Neural progenitor cell (in vitro differentiated cells): ENCODE measurements around the gene TRMT61A. TPM values are rescaled to one million over a fixed set of nuclear protein-coding genes. Genes with fewer than 3 reads are reported as not detected.

Experiments used
- DNase-seq: peaks from one replicate; pipeline ENCODE4 v3.0.0-alpha.2; 2016; ENCODE audit warnings: low spot score
- H2AFZ ChIP-seq: fragments of 200-600 bp; sonication (generic); replicated peaks from 2 replicates; pipeline ENCODE4 v1.6.1; 2016; ENCODE audit warnings: antibody characterized with exemption
- H3F3A ChIP-seq: fragments of 200-600 bp; sonication (generic); 2 replicates; pipeline ENCODE4 v1.6.1; 2016; ENCODE audit warnings: antibody characterized with exemption, low read depth
- H3K27ac ChIP-seq: fragments of 200-600 bp; sonication (generic); 2 replicates; pipeline ENCODE4 v1.5.1; 2016; ENCODE audit warnings: mild to moderate bottlenecking
- H3K27me3 ChIP-seq: fragments of 200-600 bp; sonication (generic); 2 replicates; pipeline ENCODE4 v1.6.1; 2016; ENCODE audit warnings: mild to moderate bottlenecking, moderate library complexity
- H3K36me3 ChIP-seq: fragments of 200-600 bp; sonication (generic); 2 replicates; pipeline ENCODE4 v1.5.1; 2016
- H3K4me1 ChIP-seq: fragments of 200-600 bp; sonication (generic); 2 replicates; pipeline ENCODE4 v1.6.1; 2016; ENCODE audit warnings: mixed run types
- H3K4me2 ChIP-seq: fragments of 200-600 bp; sonication (generic); 2 replicates; pipeline ENCODE4 v1.6.1; 2016
- H3K4me3 ChIP-seq: fragments of 200-600 bp; sonication (generic); 2 replicates; pipeline ENCODE4 v1.5.1; 2016
- H3K79me2 ChIP-seq: fragments of 200-600 bp; sonication (generic); 2 replicates; pipeline ENCODE4 v1.6.1; 2016; ENCODE audit warnings: low read depth
- H3K9ac ChIP-seq: fragments of 200-600 bp; sonication (generic); 2 replicates; pipeline ENCODE4 v1.6.1; 2016
- H3K9me3 ChIP-seq: fragments of 200-600 bp; sonication (generic); 2 replicates; pipeline ENCODE4 v1.5.1; 2016; ENCODE audit warnings: low read depth
- H4K20me1 ChIP-seq: fragments of 200-600 bp; sonication (generic); 2 replicates; pipeline ENCODE4 v1.6.1; 2016; ENCODE audit warnings: low read depth
- H3K27ac Mint-ChIP-seq: 3 replicates; pipeline ENCODE4 v1.8.0; 2021; ENCODE audit warnings: mixed read lengths
- H3K27me3 Mint-ChIP-seq: 2 replicates; pipeline ENCODE4 v1.8.0; 2022; ENCODE audit warnings: low read depth, mild to moderate bottlenecking, inconsistent platforms, moderate library complexity, mixed read lengths; ENCODE audit not compliant: insufficient read depth
- H3K36me3 Mint-ChIP-seq: 3 replicates; pipeline ENCODE4 v1.8.0; 2021; ENCODE audit warnings: mixed read lengths
- H3K4me1 Mint-ChIP-seq: 3 replicates; pipeline ENCODE4 v1.8.0; 2021; ENCODE audit warnings: mixed read lengths
- H3K4me3 Mint-ChIP-seq: 3 replicates; pipeline ENCODE4 v1.8.0; 2021; ENCODE audit warnings: mild to moderate bottlenecking, moderate library complexity, mixed read lengths
- H3K9me3 Mint-ChIP-seq: 3 replicates; pipeline ENCODE4 v1.8.0; 2020; ENCODE audit warnings: mixed read lengths
- EZH2 ChIP-seq: fragments of 200-600 bp; sonication (generic); IDR thresholded peaks from 2 replicates; pipeline ENCODE4 v1.6.1; 2017; ENCODE audit warnings: antibody characterized with exemption, mild to moderate bottlenecking, moderate library complexity
- EZH2phosphoT487 ChIP-seq: fragments of 200-600 bp; sonication (generic); IDR thresholded peaks from 2 replicates; pipeline ENCODE4 v1.6.1; 2017; ENCODE audit warnings: antibody characterized with exemption
- total RNA-seq: library from RNA; depleted of rRNA; stranded (reverse); fragments of >200 nt; gene quantifications from 2 replicates; pipeline ENCODE4 v1.2.3, GENCODE V29; 2015; ENCODE audit warnings: low replicate concordance
- TF ChIP-seq, protein P1 (sequence below): fragments of 200-600 bp; sonication (generic); IDR thresholded peaks from 2 replicates; pipeline ENCODE4 v1.5.1; 2017; ENCODE audit warnings: antibody characterized with exemption, mild to moderate bottlenecking

Gene TRMT61A
- total RNA-seq = 1.2 and 5.6 TPM in 2 replicates

GRCh38 chr14:103528587-103529382 lies at the start of gene TRMT61A:
Gene TRMT61A, plus strand, starts transcription at chr14:103529196. Its CDS starts 783 bp downstream, at chr14:103529979.
- TF ChIP-seq, protein P1, sequence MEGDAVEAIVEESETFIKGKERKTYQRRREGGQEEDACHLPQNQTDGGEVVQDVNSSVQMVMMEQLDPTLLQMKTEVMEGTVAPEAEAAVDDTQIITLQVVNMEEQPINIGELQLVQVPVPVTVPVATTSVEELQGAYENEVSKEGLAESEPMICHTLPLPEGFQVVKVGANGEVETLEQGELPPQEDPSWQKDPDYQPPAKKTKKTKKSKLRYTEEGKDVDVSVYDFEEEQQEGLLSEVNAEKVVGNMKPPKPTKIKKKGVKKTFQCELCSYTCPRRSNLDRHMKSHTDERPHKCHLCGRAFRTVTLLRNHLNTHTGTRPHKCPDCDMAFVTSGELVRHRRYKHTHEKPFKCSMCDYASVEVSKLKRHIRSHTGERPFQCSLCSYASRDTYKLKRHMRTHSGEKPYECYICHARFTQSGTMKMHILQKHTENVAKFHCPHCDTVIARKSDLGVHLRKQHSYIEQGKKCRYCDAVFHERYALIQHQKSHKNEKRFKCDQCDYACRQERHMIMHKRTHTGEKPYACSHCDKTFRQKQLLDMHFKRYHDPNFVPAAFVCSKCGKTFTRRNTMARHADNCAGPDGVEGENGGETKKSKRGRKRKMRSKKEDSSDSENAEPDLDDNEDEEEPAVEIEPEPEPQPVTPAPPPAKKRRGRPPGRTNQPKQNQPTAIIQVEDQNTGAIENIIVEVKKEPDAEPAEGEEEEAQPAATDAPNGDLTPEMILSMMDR = no peak
- Histone ChIP-seq H3K36me3 (no peaks in the 10 kb centered on the region), H3K27ac (no peak within 1 kb of the TSS), H3K9me3 (no peaks in the 10 kb centered on the region), H3K27me3 (peaks cover 11% of the 10 kb centered on the region), H3K4me3 (peak within 1 kb of the TSS; percentile 88), H4K20me1 (peaks cover 28% of the 10 kb centered on the region), H2AFZ (peak within 1 kb of the TSS; percentile 60), H3K79me2 (peaks cover 17% of the 10 kb centered on the region), H3K4me2 (peak within 1 kb of the TSS; percentile 93), H3K4me1 (peaks cover 22% of the 10 kb centered on the region), H3F3A (peaks cover 8% of the 10 kb centered on the region), H3K9ac (peak within 1 kb of the TSS; percentile 38)
- Mint-ChIP-seq H3K4me1 (peaks cover 45% of the 10 kb centered on the region), H3K4me3 (peak within 1 kb of the TSS; percentile 96), H3K9me3 (no peaks in the 10 kb centered on the region), H3K27ac (peak within 1 kb of the TSS; percentile 97), H3K36me3 (no peaks in the 10 kb centered on the region), H3K27me3 (peaks cover 7% of the 10 kb centered on the region)
- peak; percentile 93 for DNase-seq

GRCh38 chr14:103480595-103480994 lies 48.4 kb upstream of the TRMT61A start:
- peaks cover 33% of the 10 kb centered on the region for H3K36me3 Mint-ChIP-seq
- Histone ChIP-seq H3K4me2 (no peak overlapping the region), H3K27ac (no peak overlapping the region), H3K79me2 (no peaks in the 10 kb centered on the region), H4K20me1 (no peaks in the 10 kb centered on the region), H3K9ac (no peak overlapping the region), H3K4me1 (no peaks in the 10 kb centered on the region), H3K27me3 (no peaks in the 10 kb centered on the region), H2AFZ (no peak overlapping the region), H3K4me3 (no peak overlapping the region), H3F3A (peaks cover 5% of the 10 kb centered on the region), H3K36me3 (peaks cover 19% of the 10 kb centered on the region), H3K9me3 (no peaks in the 10 kb centered on the region)
- no peak overlapping the region for H3K4me3 Mint-ChIP-seq
- H3K27me3 Mint-ChIP-seq = no peaks in the 10 kb centered on the region
- no peak for DNase-seq
- H3K4me1 Mint-ChIP-seq = no peaks in the 10 kb centered on the region
- H3K9me3 Mint-ChIP-seq = no peaks in the 10 kb centered on the region
- H3K27ac Mint-ChIP-seq = no peak overlapping the region
- TF ChIP-seq EZH2 (no peak), EZH2phosphoT487 (no peak)

DNA sequence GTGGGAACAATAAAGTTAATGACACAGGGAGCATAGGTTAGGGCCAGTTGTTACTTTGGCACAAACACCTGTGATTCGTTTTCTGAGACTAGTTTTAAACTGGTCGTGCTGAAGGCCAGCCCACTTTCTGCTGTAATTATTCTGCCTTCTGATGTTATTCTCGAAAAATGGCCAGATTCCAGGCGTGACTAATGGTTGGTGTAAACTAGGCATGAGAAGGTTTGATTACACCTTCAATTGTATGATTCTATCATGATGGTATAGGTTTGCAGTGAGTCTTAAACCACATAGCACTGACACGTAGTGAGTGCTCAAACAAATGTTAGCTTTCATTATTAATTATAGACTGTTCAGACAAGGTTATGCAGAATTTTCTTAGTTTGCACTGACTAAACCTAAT lies 45.4 kb upstream of the TRMT61A start:
- no peak overlapping the region for H3K4me2 ChIP-seq
- H3K36me3 Mint-ChIP-seq = peaks cover 29% of the 10 kb centered on the region
- H3K27ac ChIP-seq = no peak overlapping the region
- no peak overlapping the region for H3K27ac Mint-ChIP-seq
- H3K27me3 Mint-ChIP-seq = peaks cover 4% of the 10 kb centered on the region
- no peak for DNase-seq
- no peaks in the 10 kb centered on the region for H4K20me1 ChIP-seq
- no peaks in the 10 kb centered on the region for H3K27me3 ChIP-seq
- H3K9me3 Mint-ChIP-seq = no peaks in the 10 kb centered on the region
- H3K9ac ChIP-seq = no peak overlapping the region
- peaks cover 11% of the 10 kb centered on the region for H3K4me1 Mint-ChIP-seq
- no peak overlapping the region for H3K4me3 Mint-ChIP-seq
- no peaks in the 10 kb centered on the region for H3K9me3 ChIP-seq
- peaks cover 13% of the 10 kb centered on the region for H3K36me3 ChIP-seq
- TF ChIP-seq, protein P1 = no peak
- TF ChIP-seq EZH2phosphoT487 = no peak
- no peak for TF ChIP-seq EZH2
- H3K4me3 ChIP-seq = no peak overlapping the region
- H3K4me1 ChIP-seq = peaks cover 2% of the 10 kb centered on the region
- peaks cover 10% of the 10 kb centered on the region for H3F3A ChIP-seq
- H3K79me2 ChIP-seq = no peaks in the 10 kb centered on the region
- H2AFZ ChIP-seq = no peak overlapping the region

- Histone ChIP-seq H3K4me2 (no peak overlapping the region), H3K27ac (no peak overlapping the region), H3K9ac (no peak overlapping the region), H3K79me2 (no peaks in the 10 kb centered on the region), H4K20me1 (no peaks in the 10 kb centered on the region), H3K4me1 (peaks cover 7% of the 10 kb centered on the region), H3F3A (peaks cover 5% of the 10 kb centered on the region), H3K9me3 (no peaks in the 10 kb centered on the region), H3K36me3 (peaks cover 8% of the 10 kb centered on the region), H3K27me3 (no peaks in the 10 kb centered on the region), H2AFZ (no peak overlapping the region), H3K4me3 (no peak overlapping the region)
- H3K4me3 Mint-ChIP-seq = no peak overlapping the region
- H3K36me3 Mint-ChIP-seq = peaks cover 33% of the 10 kb centered on the region
- peaks cover 24% of the 10 kb centered on the region for H3K4me1 Mint-ChIP-seq
- no peak for TF ChIP-seq EZH2phosphoT487
- no peak for TF ChIP-seq EZH2
- H3K9me3 Mint-ChIP-seq = no peaks in the 10 kb centered on the region
- H3K27me3 Mint-ChIP-seq = peaks cover 4% of the 10 kb centered on the region
- H3K27ac Mint-ChIP-seq = no peak overlapping the region
- DNase-seq = no peak
Measured at GRCh38 chr14:103485504-103485903, 43.5 kb upstream of the TRMT61A start.
